Transverse colon (tissue), 4 donors: ENCODE results near the gene TMEM181. TPM values are rescaled to one million over a fixed set of nuclear protein-coding genes. Genes with fewer than 3 reads are reported as not detected.

Experiments used
- DNase-seq: peaks from one replicate; pipeline ENCODE4 v3.0.0-alpha.2; 2019
- H3K27ac ChIP-seq, 4 donors: fragments of 200-600 bp; sonication (generic); 2 replicates each; pipeline ENCODE4 v1.5.1; 2016 to 2018; ENCODE audit warnings: inconsistent platforms in 4 of 4
- H3K27me3 ChIP-seq: fragments of 200-600 bp; sonication (generic); 2 replicates; pipeline ENCODE4 v1.5.1; 2017; ENCODE audit warnings: inconsistent platforms
- H3K36me3 ChIP-seq, 4 donors: fragments of 200-600 bp; sonication (generic); 2 replicates each; pipeline ENCODE4 v1.5.1; 2017 to 2019; ENCODE audit warnings: inconsistent platforms in 4 of 4
- H3K4me1 ChIP-seq, 4 donors: fragments of 200-600 bp; sonication (generic); 2 replicates each; pipeline ENCODE4 v1.5.1; 2017 to 2020; ENCODE audit warnings: inconsistent platforms in 4 of 4
- H3K4me3 ChIP-seq, 4 donors: fragments of 200-600 bp; sonication (generic); 1 replicate in 1 of 4; 2 replicates in 3 of 4; pipeline versions ENCODE4 v1.5.1 to v1.6.1; 2017 to 2019; ENCODE audit warnings: inconsistent platforms in 4 of 4
- H3K9me3 ChIP-seq, 2 donors: fragments of 200-600 bp; sonication (generic); 2 replicates each; pipeline ENCODE4 v1.5.1; 2017 to 2019; ENCODE audit warnings: inconsistent platforms in 2 of 2
- CTCF ChIP-seq, 5 experiments: fragments of 200-600 bp in 3 of 5; fragments of 450-650 bp in 2 of 5; sonication (generic) in 3 of 5; IDR thresholded peaks; 1 replicate in 2 of 5; 2 replicates in 3 of 5; pipeline ENCODE4 v1.5.1; 2016 to 2017; ENCODE audit warnings: antibody characterized with exemption in 5 of 5, inconsistent platforms in 3 of 5, mild to moderate bottlenecking in 2 of 5, moderate library complexity in 1 of 5
- EP300 ChIP-seq: sonication (generic); formaldehyde crosslinking; IDR thresholded peaks from one replicate; pipeline ENCODE4 v1.6.1; 2017; ENCODE audit warnings: antibody characterized with exemption, low read depth
- POLR2A ChIP-seq: fragments of 450-650 bp; IDR thresholded peaks from one replicate; pipeline ENCODE4 v1.6.1; 2016; ENCODE audit warnings: antibody characterized with exemption, mild to moderate bottlenecking, moderate library complexity
- POLR2AphosphoS5 ChIP-seq, 3 donors: sonication (generic); formaldehyde crosslinking; IDR thresholded peaks; one replicate each; pipeline ENCODE4 v1.6.1; 2016; ENCODE audit warnings: antibody characterized with exemption in 3 of 3
- WGBS, 2 donors: methylation state at CpG; one replicate each; pipeline ENCODE4 v1.1.5; 2018; ENCODE audit warnings: low coverage in 1 of 2; 5-methylcytosine and 5-hydroxymethylcytosine counted together
- in situ Hi-C, 4 donors: fragments of 200-750 bp; cut with MboI; loops; one replicate each; pipeline versions ENCODE4 v1.15.0 to v1.15.1; 2017; ENCODE audit warnings: low sequenced_read_pairs in 3 of 4, low pct_ligation_motif_present in 1 of 4, low pct_unique_long_range_greater_than_20kb in 1 of 4
- intact Hi-C: fragments of 100-400 bp; cut with DNase I; formaldehyde crosslinking; loops from one replicate; pipeline ENCODE4 v1.15.1; 2023; ENCODE audit warnings: low total_unique reads
- small RNA-seq, 4 donors: library from RNA; depleted of rRNA; stranded (forward); fragments of <200 nt; gene quantifications; one replicate each; pipeline ENCODE3, GENCODE V24; 2016
- total RNA-seq, 4 donors: library from RNA; depleted of rRNA; stranded (reverse); fragments of >200 nt; gene quantifications; one replicate each; pipeline ENCODE4 v1.1.0, GENCODE V29; 2016

The TMEM181 gene
- total RNA-seq, 4 donors from 2014 or later = 15.7 to 41.3 (median 34.2) TPM

DNA sequence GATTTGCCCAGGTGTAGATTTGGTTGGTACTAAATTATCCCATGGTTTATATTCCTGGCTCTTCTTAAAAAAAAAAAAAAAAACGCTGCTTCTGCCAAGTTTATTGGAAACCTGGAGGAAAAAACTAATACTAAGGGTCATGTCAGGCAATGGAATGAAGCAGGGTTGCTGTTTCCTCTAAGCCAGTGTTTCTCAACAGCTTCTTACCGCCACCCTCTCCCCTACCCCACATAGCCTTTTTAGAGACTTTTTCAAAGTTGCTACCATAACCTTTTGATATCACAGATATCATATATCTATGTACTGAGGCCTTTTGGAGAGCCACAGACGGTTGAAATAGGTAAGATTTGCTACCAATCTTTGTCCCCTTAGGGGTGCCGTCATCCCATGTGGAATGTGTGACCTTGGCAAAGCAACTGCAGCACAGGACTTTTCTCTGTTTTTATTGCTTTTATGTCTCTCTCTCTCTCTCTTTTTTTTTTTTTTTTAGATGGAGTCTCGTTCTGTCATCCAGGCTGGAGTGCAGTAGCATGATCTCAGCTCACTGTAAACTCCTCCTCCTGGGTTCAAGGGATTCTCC, 124.9 kb downstream of the TMEM181 start:
- Histone ChIP-seq H3K4me1 (peaks cover 0 to 21% (median 0%) of the 10 kb centered on the region in 4 donors), H3K36me3 (no peaks in the 10 kb centered on the region), H3K9me3 (no peaks in the 10 kb centered on the region), H3K27me3 (no peaks in the 10 kb centered on the region), H3K27ac (peak overlapping the region in 1 of 4 donors; percentile 18), H3K4me3 (no peak overlapping the region)
- no peak for DNase-seq
- in situ Hi-C loops = loop anchor here in 2 of 4 donors (25.0 kb wide), 2 partner anchors 427 to 473 kb away; no protein-coding TSS in a partner anchor
- intact Hi-C loops = no loop called here
- no peak for TF ChIP-seq POLR2AphosphoS5 (IDR thresholded peaks at IDR 0.05)
- no peak for TF ChIP-seq CTCF (IDR thresholded peaks at IDR 0.05)
- no peak for TF ChIP-seq EP300
- TF ChIP-seq POLR2A = no peak
- WGBS, 2 donors = 39 to 44% methylated on average over 3 to 5 of the region's 5 CpGs

Small RNA genes within 50 kb of the gene (small RNA-seq; reads per million reads assigned to genes)
- 0 reads per million in 4 donors for gene MIR7161

Other genes with a start within 250 kb of the TMEM181 start
- gene TULP4, start 247.6 kb upstream of the TMEM181 start, total RNA-seq = 100 to 1,000 TPM in 2 of 4 donors, 10 to 100 TPM in 2; 53.9 to 138 (median 95.1) TPM
- gene DYNLT1, start 84.7 kb downstream of the TMEM181 start, total RNA-seq = 100 to 1,000 TPM in 2 of 4 donors, 10 to 100 TPM in 1, 1 to 10 TPM in 1; 2.8 to 104 (median 75.5) TPM
- gene SYTL3, start 90.0 kb downstream of the TMEM181 start, total RNA-seq = 1 to 10 TPM; 2.4 to 6.4 (median 2.9) TPM